OCI-LY3 (cell line): ENCODE measurements around the gene ACAD11.

Source experiments
- EZH2phosphoT487 ChIP-seq: fragments of 200-600 bp; shearing (Covaris generic); IDR thresholded peaks from 2 replicates; pipeline ENCODE4 v1.6.1; 2018; ENCODE audit warnings: antibody characterized with exemption, mixed run types, low read depth
- TF ChIP-seq, protein P1 (sequence below): fragments of 200-600, 300-600 bp; sonication (generic); IDR thresholded peaks from 2 replicates; pipeline ENCODE4 v1.5.1; 2014; ENCODE audit warnings: antibody characterized with exemption, low read length, low read depth

- TF ChIP-seq, protein P1, sequence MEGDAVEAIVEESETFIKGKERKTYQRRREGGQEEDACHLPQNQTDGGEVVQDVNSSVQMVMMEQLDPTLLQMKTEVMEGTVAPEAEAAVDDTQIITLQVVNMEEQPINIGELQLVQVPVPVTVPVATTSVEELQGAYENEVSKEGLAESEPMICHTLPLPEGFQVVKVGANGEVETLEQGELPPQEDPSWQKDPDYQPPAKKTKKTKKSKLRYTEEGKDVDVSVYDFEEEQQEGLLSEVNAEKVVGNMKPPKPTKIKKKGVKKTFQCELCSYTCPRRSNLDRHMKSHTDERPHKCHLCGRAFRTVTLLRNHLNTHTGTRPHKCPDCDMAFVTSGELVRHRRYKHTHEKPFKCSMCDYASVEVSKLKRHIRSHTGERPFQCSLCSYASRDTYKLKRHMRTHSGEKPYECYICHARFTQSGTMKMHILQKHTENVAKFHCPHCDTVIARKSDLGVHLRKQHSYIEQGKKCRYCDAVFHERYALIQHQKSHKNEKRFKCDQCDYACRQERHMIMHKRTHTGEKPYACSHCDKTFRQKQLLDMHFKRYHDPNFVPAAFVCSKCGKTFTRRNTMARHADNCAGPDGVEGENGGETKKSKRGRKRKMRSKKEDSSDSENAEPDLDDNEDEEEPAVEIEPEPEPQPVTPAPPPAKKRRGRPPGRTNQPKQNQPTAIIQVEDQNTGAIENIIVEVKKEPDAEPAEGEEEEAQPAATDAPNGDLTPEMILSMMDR, result no peak
- no peak for TF ChIP-seq EZH2phosphoT487
Measured at GRCh38 chr3:132509506-132509905, 150.1 kb downstream of the ACAD11 start.
